Prostate gland (tissue), 2 donors: Measurements from ENCODE around the gene NHSL2.
"Not testable (repeated sequence)": the region's sequence is repeated elsewhere in the genome, so short reads cannot be mapped to it uniquely, and the experiment has no call there.

Experiments
- CTCF ChIP-seq, 4 experiments: fragments of 200-600 bp in 2 of 4; fragments of 450-650 bp in 2 of 4; sonication (generic) in 2 of 4; IDR thresholded peaks; 1 replicate in 3 of 4; 2 replicates in 1 of 4; pipeline ENCODE4 v1.5.1; 2016 to 2019; ENCODE audit warnings: antibody characterized with exemption in 4 of 4, mild to moderate bottlenecking in 2 of 4, moderate library complexity in 2 of 4
- POLR2A ChIP-seq: fragments of 450-650 bp; IDR thresholded peaks from one replicate; pipeline ENCODE4 v1.6.1; 2016; ENCODE audit warnings: antibody characterized with exemption, mild to moderate bottlenecking
- POLR2AphosphoS5 ChIP-seq: sonication (generic); formaldehyde crosslinking; IDR thresholded peaks from one replicate; pipeline ENCODE4 v1.6.1; 2017; ENCODE audit warnings: antibody characterized with exemption

GRCh38 chrX:72176289-72176688 lies 265.6 kb downstream of the NHSL2 start:
- TF ChIP-seq CTCF (IDR thresholded peaks at IDR 0.05); POLR2AphosphoS5; POLR2A: not testable (repeated sequence)
